Loucy (cell line): ENCODE data around the gene SLC6A6.

ENCODE experiments used
- EZH2phosphoT487 ChIP-seq: fragments of 200-600 bp; IDR thresholded peaks from 2 replicates; pipeline ENCODE4 v1.6.1; 2018; ENCODE audit warnings: antibody characterized with exemption, mild to moderate bottlenecking, moderate library complexity, borderline replicate concordance
- TF ChIP-seq, protein P1 (sequence below): fragments of 200-600 bp; sonication (generic); conservative IDR thresholded peaks from 2 replicates; pipeline ENCODE4 v1.5.1; 2014; ENCODE audit warnings: mild to moderate bottlenecking, antibody characterized with exemption, low read length

DNA sequence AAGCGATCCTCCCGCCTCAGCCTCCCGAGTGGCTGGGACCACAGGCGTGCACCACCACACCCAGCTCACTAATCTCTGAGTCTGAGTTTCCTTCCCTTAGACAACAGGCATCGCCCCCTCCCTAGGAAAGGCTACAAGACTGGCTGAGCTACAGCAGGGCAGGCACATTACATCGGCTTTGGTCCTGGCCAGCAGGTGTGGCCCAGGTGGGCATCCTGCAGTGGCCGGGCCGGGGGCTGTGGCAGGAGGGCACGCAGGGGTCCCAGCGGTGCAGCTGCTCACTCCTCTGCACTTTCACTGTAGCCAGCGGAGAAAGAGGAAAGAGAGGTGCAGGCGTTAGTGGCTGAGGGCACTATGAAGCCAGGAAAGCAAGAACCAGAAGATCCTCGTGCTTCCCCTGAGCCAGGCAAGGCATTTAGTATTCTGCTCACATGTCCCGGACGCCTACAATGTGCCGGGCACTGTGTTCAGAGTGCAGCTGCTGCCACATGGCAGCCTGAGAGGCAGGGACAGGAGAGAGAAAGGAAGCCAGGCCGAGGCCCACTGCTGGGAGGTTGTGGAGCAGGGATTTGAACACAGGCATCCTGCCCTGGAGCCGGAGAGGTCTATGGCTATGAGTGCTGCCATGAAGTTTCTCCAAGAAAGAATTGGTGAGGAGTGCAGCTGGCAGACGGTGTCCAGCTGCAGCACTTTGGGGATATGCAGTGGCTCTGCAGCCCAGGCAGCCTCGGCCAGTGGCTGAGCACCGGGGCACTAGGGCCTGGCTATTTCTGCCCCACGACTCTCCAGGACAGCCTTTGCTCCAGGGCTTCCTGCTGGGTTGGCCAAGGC, 115.4 kb downstream of the SLC6A6 start:
- TF ChIP-seq, protein P1, sequence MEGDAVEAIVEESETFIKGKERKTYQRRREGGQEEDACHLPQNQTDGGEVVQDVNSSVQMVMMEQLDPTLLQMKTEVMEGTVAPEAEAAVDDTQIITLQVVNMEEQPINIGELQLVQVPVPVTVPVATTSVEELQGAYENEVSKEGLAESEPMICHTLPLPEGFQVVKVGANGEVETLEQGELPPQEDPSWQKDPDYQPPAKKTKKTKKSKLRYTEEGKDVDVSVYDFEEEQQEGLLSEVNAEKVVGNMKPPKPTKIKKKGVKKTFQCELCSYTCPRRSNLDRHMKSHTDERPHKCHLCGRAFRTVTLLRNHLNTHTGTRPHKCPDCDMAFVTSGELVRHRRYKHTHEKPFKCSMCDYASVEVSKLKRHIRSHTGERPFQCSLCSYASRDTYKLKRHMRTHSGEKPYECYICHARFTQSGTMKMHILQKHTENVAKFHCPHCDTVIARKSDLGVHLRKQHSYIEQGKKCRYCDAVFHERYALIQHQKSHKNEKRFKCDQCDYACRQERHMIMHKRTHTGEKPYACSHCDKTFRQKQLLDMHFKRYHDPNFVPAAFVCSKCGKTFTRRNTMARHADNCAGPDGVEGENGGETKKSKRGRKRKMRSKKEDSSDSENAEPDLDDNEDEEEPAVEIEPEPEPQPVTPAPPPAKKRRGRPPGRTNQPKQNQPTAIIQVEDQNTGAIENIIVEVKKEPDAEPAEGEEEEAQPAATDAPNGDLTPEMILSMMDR = no peak
- TF ChIP-seq EZH2phosphoT487 = no peak
